Endothelial cell of umbilical vein (primary cell): Measurements from ENCODE around the gene DISP3.

ENCODE experiments used
- CTCF ChIP-seq, 2 donors: IDR thresholded peaks; 1 replicate in 1 of 2; 2 replicates in 1 of 2; pipeline ENCODE4 v1.5.1; 2011; ENCODE audit warnings: low read length in 2 of 2, mild to moderate bottlenecking in 2 of 2, moderate library complexity in 2 of 2, control low read depth in 1 of 2, inconsistent platforms in 1 of 2, low read depth in 1 of 2; ENCODE audit not compliant: insufficient read depth in 1 of 2; ENCODE audit errors: extremely low read depth in 1 of 2
- EZH2 ChIP-seq: IDR thresholded peaks from 2 replicates; pipeline ENCODE4 v1.6.1; 2012; ENCODE audit warnings: borderline replicate concordance, low read depth, mild to moderate bottlenecking, moderate library complexity, low read length, inconsistent platforms; ENCODE audit not compliant: severe bottlenecking
- FOS ChIP-seq: IDR thresholded peaks from 2 replicates; pipeline ENCODE4 v1.6.1; 2011; ENCODE audit warnings: mild to moderate bottlenecking, low read length, moderate library complexity, borderline replicate concordance; ENCODE audit not compliant: insufficient read depth
- JUN ChIP-seq: IDR thresholded peaks from 2 replicates; pipeline ENCODE4 v1.6.1; 2011; ENCODE audit warnings: borderline replicate concordance, low read depth; ENCODE audit not compliant: insufficient read length, insufficient read depth
- MAX ChIP-seq: IDR thresholded peaks from 2 replicates; pipeline ENCODE4 v1.6.1; 2011; ENCODE audit not compliant: insufficient read depth, insufficient read length
- POLR2A ChIP-seq: IDR thresholded peaks from 2 replicates; pipeline ENCODE4 v1.6.1; 2012; ENCODE audit warnings: low read depth, mild to moderate bottlenecking, control low read depth, low read length
- POLR2AphosphoS5 ChIP-seq: IDR thresholded peaks from 2 replicates; pipeline ENCODE4 v1.6.1; 2012; ENCODE audit warnings: low read depth, mild to moderate bottlenecking, control low read depth, low read length, moderate library complexity; ENCODE audit not compliant: insufficient read depth

- no peak for TF ChIP-seq POLR2A
- TF ChIP-seq EZH2, result no peak
- no peak for TF ChIP-seq CTCF (IDR thresholded peaks at IDR 0.05; ENCODE audit: extremely low read depth in 1 of 2, insufficient read depth in 1 of 2, low read depth in 1 of 2, low read length in 2 of 2)
- no peak for TF ChIP-seq POLR2AphosphoS5
- no peak for TF ChIP-seq JUN
- no peak for TF ChIP-seq MAX
- TF ChIP-seq FOS, result no peak
Measured at GRCh38 chr1:11570821-11571380, 91.9 kb downstream of the DISP3 start.
